Measurements from ENCODE around the gene PLCB3. TPM values are rescaled to one million over a fixed set of nuclear protein-coding genes. Genes with fewer than 3 reads are reported as not detected.

Gene PLCB3
- total and polyA plus RNA-seq, 2 of the 13 experiments (the other 11 are each of a cell fraction or from before 2014, with no cell fraction given), result 7.5 to 13.8 TPM

- TF ChIP-seq ZNF142 (CRISPR knock-in tag; IDR thresholded peaks at IDR 0.05) (no peak), ZNF569 (CRISPR knock-in tag; IDR thresholded peaks at IDR 0.05; ENCODE audit: borderline replicate concordance) (no peak), ZNF563 (CRISPR knock-in tag; IDR thresholded peaks at IDR 0.05) (no peak), HOXA7 (CRISPR knock-in tag; IDR thresholded peaks at IDR 0.05) (no peak), ESRRA (CRISPR knock-in tag; IDR thresholded peaks at IDR 0.05; ENCODE audit: low read depth) (no peak), ZNF556 (CRISPR knock-in tag; IDR thresholded peaks at IDR 0.05; ENCODE audit: borderline replicate concordance) (no peak; the same call in 1 of the 2 replicates), RELA (CRISPR knock-in tag; IDR thresholded peaks at IDR 0.05) (no peak), ZFP41 (CRISPR knock-in tag; IDR thresholded peaks at IDR 0.05; ENCODE audit: borderline replicate concordance) (no peak), ZNF558 (CRISPR knock-in tag; IDR thresholded peaks at IDR 0.05; ENCODE audit: borderline replicate concordance) (no peak), ZNF652 (CRISPR knock-in tag; IDR thresholded peaks at IDR 0.05; ENCODE audit: borderline replicate concordance, low read depth) (0 out of 2 replicates have a peak, but pooled peaks have one; percentile 25), REXO4 (CRISPR knock-in tag; IDR thresholded peaks at IDR 0.05; ENCODE audit: borderline replicate concordance) (no peak), ZNF451 (CRISPR knock-in tag; IDR thresholded peaks at IDR 0.05) (no peak; the same call in 1 of the 2 replicates), ZNF367 (CRISPR knock-in tag; IDR thresholded peaks at IDR 0.05; ENCODE audit: borderline replicate concordance) (no peak), CBFB (CRISPR knock-in tag; IDR thresholded peaks at IDR 0.05) (no peak), TRAFD1 (CRISPR knock-in tag; IDR thresholded peaks at IDR 0.05; ENCODE audit: borderline replicate concordance) (no peak), GRHL1 (CRISPR knock-in tag; conservative IDR thresholded peaks at IDR 0.05) (no peak), MXI1 (IDR thresholded peaks at IDR 0.05; ENCODE audit: borderline replicate concordance, low read depth, low read length) (peak; percentile 75; the same call in 1 of the 3 replicates)
- TF ChIP-seq, protein P1, sequence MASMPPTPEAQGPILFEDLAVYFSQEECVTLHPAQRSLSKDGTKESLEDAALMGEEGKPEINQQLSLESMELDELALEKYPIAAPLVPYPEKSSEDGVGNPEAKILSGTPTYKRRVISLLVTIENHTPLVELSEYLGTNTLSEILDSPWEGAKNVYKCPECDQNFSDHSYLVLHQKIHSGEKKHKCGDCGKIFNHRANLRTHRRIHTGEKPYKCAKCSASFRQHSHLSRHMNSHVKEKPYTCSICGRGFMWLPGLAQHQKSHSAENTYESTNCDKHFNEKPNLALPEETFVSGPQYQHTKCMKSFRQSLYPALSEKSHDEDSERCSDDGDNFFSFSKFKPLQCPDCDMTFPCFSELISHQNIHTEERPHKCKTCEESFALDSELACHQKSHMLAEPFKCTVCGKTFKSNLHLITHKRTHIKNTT (CRISPR knock-in tag; IDR thresholded peaks at IDR 0.05), result no peak
Observed at GRCh38 chr11:64246871-64247728, 4.2 kb upstream of the PLCB3 start, which contains the start of gene PPP1R14B (continued).
